Measurements from ENCODE around the gene ABCA7. TPM values are rescaled to one million over a fixed set of nuclear protein-coding genes. Genes with fewer than 3 reads are reported as not detected.
A peak's percentile ranks its signal among the peaks of the same experiment; 100 is the strongest.

ABCA7 gene
- total and polyA plus RNA-seq, 4 donors = 9.4 to 23.7 (median 15.7) TPM

- Histone ChIP-seq H3K4me1 (ENCODE audit: control insufficient read depth, insufficient read depth, low read length) (peaks cover 8% of the 10 kb centered on the region), H3K27ac (ENCODE audit: low read depth, low read length) (no peak overlapping the region), H3K36me3 (ENCODE audit: control insufficient read depth, insufficient read depth, low read length) (peaks cover 12% of the 10 kb centered on the region), H3K9me3 (ENCODE audit: control insufficient read depth, insufficient read depth, low read length) (no peaks in the 10 kb centered on the region), H3K4me3 (ENCODE audit: low read depth, low read length) (no peak overlapping the region), H3K27me3 (ENCODE audit: control insufficient read depth, insufficient read depth, low read length) (peaks cover 14% of the 10 kb centered on the region)
- DNase-seq (ENCODE audit: low read depth in 4 of 6, low spot score in 6 of 6) = no peak
- WGBS (ENCODE audit: insufficient coverage) = 95% methylated on average over 3 of the region's 4 CpGs
Observed at GRCh38 chr19:1076046-1076386, 36.1 kb downstream of the ABCA7 start.

GRCh38 chr19:1076951-1077350, 37.0 kb downstream of the ABCA7 start:
- H3K36me3 ChIP-seq (ENCODE audit: control insufficient read depth, insufficient read depth, low read length) = peaks cover 12% of the 10 kb centered on the region
- H3K4me3 ChIP-seq (ENCODE audit: low read depth, low read length) = no peak overlapping the region
- H3K4me1 ChIP-seq (ENCODE audit: control insufficient read depth, insufficient read depth, low read length) = peaks cover 7% of the 10 kb centered on the region
- peaks cover 8% of the 10 kb centered on the region for H3K27me3 ChIP-seq (ENCODE audit: control insufficient read depth, insufficient read depth, low read length)
- DNase-seq (ENCODE audit: low read depth in 4 of 6, low spot score in 6 of 6) = no peak
- WGBS (ENCODE audit: insufficient coverage) = 77% methylated on average over 14 of the region's 16 CpGs
- no peak overlapping the region for H3K27ac ChIP-seq (ENCODE audit: low read depth, low read length)
- H3K9me3 ChIP-seq (ENCODE audit: control insufficient read depth, insufficient read depth, low read length) = no peaks in the 10 kb centered on the region

GRCh38 chr19:1079566-1080111, 39.7 kb downstream of the ABCA7 start:
- H3K4me1 ChIP-seq (ENCODE audit: control insufficient read depth, insufficient read depth, low read length) = peaks cover 8% of the 10 kb centered on the region
- no peak overlapping the region for H3K4me3 ChIP-seq (ENCODE audit: low read depth, low read length)
- WGBS (ENCODE audit: insufficient coverage) = 91% methylated on average over 43 of the region's 45 CpGs
- H3K36me3 ChIP-seq (ENCODE audit: control insufficient read depth, insufficient read depth, low read length) = peaks cover 25% of the 10 kb centered on the region
- no peak overlapping the region for H3K27ac ChIP-seq (ENCODE audit: low read depth, low read length)
- no peak for DNase-seq (ENCODE audit: low read depth in 4 of 6, low spot score in 6 of 6)
- no peaks in the 10 kb centered on the region for H3K27me3 ChIP-seq (ENCODE audit: control insufficient read depth, insufficient read depth, low read length)
- H3K9me3 ChIP-seq (ENCODE audit: control insufficient read depth, insufficient read depth, low read length) = no peaks in the 10 kb centered on the region

- 93% methylated on average over 47 of the region's 50 CpGs for WGBS (ENCODE audit: insufficient coverage)
Observed at GRCh38 chr19:1080360-1081161, 40.7 kb downstream of the ABCA7 start.

GRCh38 chr19:1081301-1082164, 41.6 kb downstream of the ABCA7 start:
- WGBS (ENCODE audit: insufficient coverage) = 66% methylated on average over 57 of the region's 58 CpGs

More at GRCh38 chr19:1080360-1081161, 40.7 kb downstream of the ABCA7 start:
- DNase-seq (ENCODE audit: low read depth in 4 of 6, low spot score in 6 of 6) = no peak
- H3K4me3 ChIP-seq (ENCODE audit: low read depth, low read length) = no peak overlapping the region
- no peaks in the 10 kb centered on the region for H3K27me3 ChIP-seq (ENCODE audit: control insufficient read depth, insufficient read depth, low read length)
- no peak overlapping the region for H3K27ac ChIP-seq (ENCODE audit: low read depth, low read length)
- H3K36me3 ChIP-seq (ENCODE audit: control insufficient read depth, insufficient read depth, low read length) = peaks cover 29% of the 10 kb centered on the region
- peaks cover 8% of the 10 kb centered on the region for H3K4me1 ChIP-seq (ENCODE audit: control insufficient read depth, insufficient read depth, low read length)
- H3K9me3 ChIP-seq (ENCODE audit: control insufficient read depth, insufficient read depth, low read length) = no peaks in the 10 kb centered on the region

GRCh38 chr19:1082165-1082927, 42.4 kb downstream of the ABCA7 start:
- Histone ChIP-seq H3K27ac (ENCODE audit: low read depth, low read length) (no peak overlapping the region), H3K36me3 (ENCODE audit: control insufficient read depth, insufficient read depth, low read length) (peaks cover 47% of the 10 kb centered on the region), H3K4me1 (ENCODE audit: control insufficient read depth, insufficient read depth, low read length) (peaks cover 8% of the 10 kb centered on the region), H3K27me3 (ENCODE audit: control insufficient read depth, insufficient read depth, low read length) (no peaks in the 10 kb centered on the region), H3K4me3 (ENCODE audit: low read depth, low read length) (no peak overlapping the region), H3K9me3 (ENCODE audit: control insufficient read depth, insufficient read depth, low read length) (no peaks in the 10 kb centered on the region)
- peak in 1 of 6 donors; percentile 15 for DNase-seq (ENCODE audit: low read depth in 4 of 6, low spot score in 6 of 6)
- 22% methylated on average over 51 of the region's 51 CpGs for WGBS (ENCODE audit: insufficient coverage)

More at GRCh38 chr19:1081301-1082164, 41.6 kb downstream of the ABCA7 start:
- Histone ChIP-seq H3K36me3 (ENCODE audit: control insufficient read depth, insufficient read depth, low read length) (peaks cover 39% of the 10 kb centered on the region), H3K9me3 (ENCODE audit: control insufficient read depth, insufficient read depth, low read length) (no peaks in the 10 kb centered on the region), H3K27me3 (ENCODE audit: control insufficient read depth, insufficient read depth, low read length) (no peaks in the 10 kb centered on the region), H3K4me3 (ENCODE audit: low read depth, low read length) (no peak overlapping the region), H3K4me1 (ENCODE audit: control insufficient read depth, insufficient read depth, low read length) (peaks cover 8% of the 10 kb centered on the region), H3K27ac (ENCODE audit: low read depth, low read length) (no peak overlapping the region)
- DNase-seq (ENCODE audit: low read depth in 4 of 6, low spot score in 6 of 6) = no peak

- Histone ChIP-seq H3K9me3 (ENCODE audit: control insufficient read depth, insufficient read depth, low read length) (no peaks in the 10 kb centered on the region), H3K4me3 (ENCODE audit: low read depth, low read length) (no peak overlapping the region), H3K27ac (ENCODE audit: low read depth, low read length) (no peak overlapping the region), H3K27me3 (ENCODE audit: control insufficient read depth, insufficient read depth, low read length) (no peaks in the 10 kb centered on the region), H3K4me1 (ENCODE audit: control insufficient read depth, insufficient read depth, low read length) (peaks cover 8% of the 10 kb centered on the region), H3K36me3 (ENCODE audit: control insufficient read depth, insufficient read depth, low read length) (peaks cover 55% of the 10 kb centered on the region)
- 87% methylated on average over 55 of the region's 59 CpGs for WGBS (ENCODE audit: insufficient coverage)
- no peak for DNase-seq (ENCODE audit: low read depth in 4 of 6, low spot score in 6 of 6)
Observed at GRCh38 chr19:1082928-1083816, 43.3 kb downstream of the ABCA7 start.

- DNase-seq (ENCODE audit: low read depth in 4 of 6, low spot score in 6 of 6) = no peak
- H3K4me1 ChIP-seq (ENCODE audit: control insufficient read depth, insufficient read depth, low read length) = peaks cover 8% of the 10 kb centered on the region
- H3K4me3 ChIP-seq (ENCODE audit: low read depth, low read length) = no peak overlapping the region
- no peaks in the 10 kb centered on the region for H3K27me3 ChIP-seq (ENCODE audit: control insufficient read depth, insufficient read depth, low read length)
- WGBS (ENCODE audit: insufficient coverage) = 94% methylated on average over 43 of the region's 43 CpGs
- no peaks in the 10 kb centered on the region for H3K9me3 ChIP-seq (ENCODE audit: control insufficient read depth, insufficient read depth, low read length)
- H3K36me3 ChIP-seq (ENCODE audit: control insufficient read depth, insufficient read depth, low read length) = peaks cover 66% of the 10 kb centered on the region
- no peak overlapping the region for H3K27ac ChIP-seq (ENCODE audit: low read depth, low read length)
Observed at GRCh38 chr19:1084024-1084868, 44.3 kb downstream of the ABCA7 start.

Data from spinal cord (tissue), 10 donors.